Panc1 (cell line): ENCODE results near the gene EXOC7. TPM values are rescaled to one million over a fixed set of nuclear protein-coding genes. Genes with fewer than 3 reads are reported as not detected.

Experiments used
- ATAC-seq: fragments of 200-7000 bp; cut with Tn5 transposase; 2 replicates; pipeline ENCODE4 v1.9.1; 2020; ENCODE audit warnings: mild to moderate bottlenecking, moderate library complexity
- BruUV-seq: library from RNA; stranded (reverse); fragments of 400-500 nt; replicated peaks from 2 replicates; lab custom pipeline; 2021; lab: Mats Ljungman, UMichigan
- CTCF ChIA-PET: fragments of 300-600 bp; sonication (Branson Sonifier 250); formaldehyde crosslinking; loops from one replicate; lab custom pipeline; 2022; ENCODE audit warnings: antibody characterized with exemption; lab: Charles Lee
- POLR2A ChIA-PET: fragments of 300-600 bp; sonication (Branson Sonifier 250); formaldehyde crosslinking; loops from one replicate; lab custom pipeline; 2022; ENCODE audit warnings: antibody characterized with exemption; lab: Charles Lee
- DNase-seq: peaks from one replicate; pipeline ENCODE4 v3.0.0-alpha.2; 2010; ENCODE audit warnings: low read depth, low spot score
- H3K27ac ChIP-seq: 2 replicates; pipeline ENCODE4 v1.5.1; 2011; ENCODE audit warnings: mild to moderate bottlenecking, low read length, inconsistent platforms
- H3K27me3 ChIP-seq: fragments of 200-500 bp; sonication (Bioruptor generic); 2 replicates; pipeline ENCODE4 v1.6.0; 2014; ENCODE audit warnings: low read length, inconsistent platforms; ENCODE audit not compliant: control insufficient read depth, insufficient read depth
- H3K36me3 ChIP-seq: fragments of 200-500 bp; sonication (Bioruptor generic); 2 replicates; pipeline ENCODE4 v1.5.1; 2014; ENCODE audit warnings: inconsistent platforms, mild to moderate bottlenecking, low read length, moderate library complexity; ENCODE audit not compliant: control insufficient read depth, insufficient read depth
- H3K4me1 ChIP-seq: 2 replicates; pipeline ENCODE4 v1.5.1; 2011; ENCODE audit warnings: inconsistent platforms, mild to moderate bottlenecking, low read length, moderate library complexity; ENCODE audit not compliant: control insufficient read depth, insufficient read depth
- H3K4me3 ChIP-seq, 2 experiments: 2 replicates each; pipeline ENCODE4 v1.5.1; 2011 to 2012; ENCODE audit warnings: low read depth in 2 of 2, low read length in 2 of 2, mild to moderate bottlenecking in 2 of 2, inconsistent platforms in 1 of 2, moderate library complexity in 1 of 2
- H3K9me3 ChIP-seq: fragments of 200-500 bp; sonication (Bioruptor generic); 2 replicates; pipeline ENCODE4 v1.5.1; 2014; ENCODE audit warnings: low read depth, mild to moderate bottlenecking, inconsistent platforms, low read length, moderate library complexity; ENCODE audit not compliant: control insufficient read depth, insufficient read depth
- CTCF ChIP-seq: fragments of 450-650 bp; IDR thresholded peaks from 2 replicates; pipeline ENCODE4 v1.5.1; 2017; ENCODE audit warnings: mild to moderate bottlenecking
- POLR2AphosphoS5 ChIP-seq: IDR thresholded peaks from 2 replicates; pipeline ENCODE4 v1.6.1; 2012; ENCODE audit warnings: mild to moderate bottlenecking, low read depth, low read length, moderate library complexity
- REST ChIP-seq, 2 experiments: IDR thresholded peaks; 2 replicates each; pipeline ENCODE4 v1.6.1; 2011 to 2012; ENCODE audit warnings: low read depth in 2 of 2, control low read depth in 1 of 2, low read length in 1 of 2, mild to moderate bottlenecking in 1 of 2, moderate library complexity in 1 of 2; ENCODE audit not compliant: insufficient read depth in 1 of 2
- SIN3A ChIP-seq: IDR thresholded peaks from 2 replicates; pipeline ENCODE4 v1.6.1; 2012; ENCODE audit warnings: low read depth, mild to moderate bottlenecking, low read length, moderate library complexity, borderline replicate concordance; ENCODE audit not compliant: insufficient read depth
- TCF7L2 ChIP-seq: IDR thresholded peaks from 2 replicates; pipeline ENCODE4 v1.6.1; 2011; ENCODE audit warnings: mild to moderate bottlenecking, low read depth, low read length, inconsistent platforms
- in situ Hi-C: cut with HindIII; loops from 2 replicates; pipeline ENCODE4 v1.10.0; 2016; ENCODE audit warnings: low sequenced_read_pairs, low pct_unique_long_range_greater_than_20kb
- intact Hi-C: fragments of 100-400 bp; cut with micrococcal nuclease; formaldehyde crosslinking; loops from one replicate; pipeline ENCODE4 v1.10.0; 2022; ENCODE audit not compliant: unreplicated experiment
- total RNA-seq: library from RNA; stranded (reverse); gene quantifications from one replicate; pipeline ENCODE4 v1.2.1, GENCODE V29; 2021; ENCODE audit not compliant: unreplicated experiment

EXOC7 gene
- total RNA-seq, 1 experiment from 2014 or later = 190 TPM

DNA sequence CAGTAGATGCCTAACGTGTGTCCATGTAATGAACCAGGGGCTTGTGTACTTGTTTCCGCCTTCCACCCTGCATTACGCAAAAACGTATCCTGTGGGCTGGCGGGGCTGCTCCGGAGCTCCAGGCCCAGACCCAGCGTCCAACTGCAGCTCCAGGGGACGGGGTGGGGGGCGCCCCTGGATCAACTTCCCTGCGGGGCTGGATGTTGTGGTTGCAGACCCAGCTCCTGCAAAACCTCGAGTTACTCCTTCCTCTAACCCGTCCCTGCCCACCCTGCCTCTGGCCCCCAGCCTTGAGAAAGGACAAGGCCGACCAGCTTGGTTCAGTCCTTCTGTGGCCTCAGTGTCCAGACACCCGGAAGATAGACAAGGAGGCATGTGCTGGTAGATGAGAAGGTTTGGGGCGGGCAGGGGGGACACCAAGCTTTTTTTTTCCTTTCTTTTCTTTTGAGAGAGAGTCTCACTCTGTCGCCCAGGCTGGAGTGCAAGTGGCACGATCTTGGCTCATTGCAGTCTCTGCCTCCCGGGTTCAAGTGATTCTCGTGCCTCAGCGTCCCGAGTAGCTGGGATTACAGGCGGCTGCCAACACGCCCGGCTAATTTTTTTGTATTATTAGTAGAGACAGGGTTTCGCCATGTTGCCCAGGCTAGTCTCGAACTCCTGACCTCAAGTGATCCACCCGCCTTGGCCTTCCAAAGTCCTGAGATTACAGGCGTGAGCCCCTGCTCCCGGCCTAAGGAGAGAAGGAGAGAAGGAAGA, 731 bp upstream of the EXOC7 start:
- peaks cover 14% of the 10 kb centered on the region for H3K4me1 ChIP-seq
- H3K27me3 ChIP-seq = no peaks in the 10 kb centered on the region
- peak overlapping the region; percentile 95 for H3K27ac ChIP-seq
- BruUV-seq = TSS peak; percentile 99
- ATAC-seq (no peak; the same call in 1 of the 2 replicates), DNase-seq (no peak)
- intact Hi-C loops (no loop called here), in situ Hi-C loops (no loop called here)
- no peaks in the 10 kb centered on the region for H3K9me3 ChIP-seq
- TF ChIP-seq TCF7L2 = no peak
- TF ChIP-seq SIN3A = no peak
- TF ChIP-seq POLR2AphosphoS5 = no peak
- no peak for TF ChIP-seq REST (IDR thresholded peaks at IDR 0.05; ENCODE audit: insufficient read depth in 1 of 2, low read depth in 2 of 2, low read length in 1 of 2)
- no peak for TF ChIP-seq CTCF
- ChIA-PET CTCF (interaction anchor here (0.6 kb wide), 1 partner anchor 196 kb away, joined by 5 read pairs; no protein-coding TSS in a partner anchor), POLR2A (no interaction called here)
- H3K36me3 ChIP-seq = peaks cover 8% of the 10 kb centered on the region; the same call in 1 of the 2 replicates
- H3K4me3 ChIP-seq = peak overlapping the region; percentile 79 to 87

GRCh38 chr17:76102944-76103273, 678 bp downstream of the EXOC7 start:
- TF ChIP-seq REST (IDR thresholded peaks at IDR 0.05; ENCODE audit: insufficient read depth in 1 of 2, low read depth in 2 of 2, low read length in 1 of 2) (no peak), CTCF (no peak), POLR2AphosphoS5 (no peak), SIN3A (no peak), TCF7L2 (no peak)
- CTCF ChIA-PET = interaction anchor here (0.6 to 0.7 kb wide), 2 partner anchors 16 to 267 kb away, joined by 3 to 7 read pairs; no protein-coding TSS in a partner anchor
- BruUV-seq = no TSS peak
- peaks cover 8% of the 10 kb centered on the region; the same call in 1 of the 2 replicates for H3K36me3 ChIP-seq
- peaks cover 14% of the 10 kb centered on the region for H3K4me1 ChIP-seq
- H3K4me3 ChIP-seq = peak overlapping the region; percentile 79 to 87
- DNase-seq (no peak), ATAC-seq (peak; percentile 10; the same call in 1 of the 2 replicates)
- no peaks in the 10 kb centered on the region for H3K9me3 ChIP-seq
- intact Hi-C loops (no loop called here), in situ Hi-C loops (no loop called here)
- H3K27me3 ChIP-seq = no peaks in the 10 kb centered on the region
- peak overlapping the region; percentile 95 for H3K27ac ChIP-seq
- POLR2A ChIA-PET = interaction anchor here (0.6 kb wide), 1 partner anchor 200 kb away, joined by 4 read pairs; no protein-coding TSS in a partner anchor
